Regular cardiac myocyte (primary cell): Measurements from ENCODE around the gene ZG16. TPM values are rescaled to one million over a fixed set of nuclear protein-coding genes. Genes with fewer than 3 reads are reported as not detected.

Experiments used
- total RNA-seq: library from RNA; depleted of rRNA; stranded (reverse); fragments of >200 nt; gene quantifications from 2 replicates; pipeline ENCODE4 v1.2.3, GENCODE V29; 2014

Gene ZG16, protein sequence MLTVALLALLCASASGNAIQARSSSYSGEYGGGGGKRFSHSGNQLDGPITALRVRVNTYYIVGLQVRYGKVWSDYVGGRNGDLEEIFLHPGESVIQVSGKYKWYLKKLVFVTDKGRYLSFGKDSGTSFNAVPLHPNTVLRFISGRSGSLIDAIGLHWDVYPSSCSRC
- not detected in 2 replicates for total RNA-seq

DNA sequence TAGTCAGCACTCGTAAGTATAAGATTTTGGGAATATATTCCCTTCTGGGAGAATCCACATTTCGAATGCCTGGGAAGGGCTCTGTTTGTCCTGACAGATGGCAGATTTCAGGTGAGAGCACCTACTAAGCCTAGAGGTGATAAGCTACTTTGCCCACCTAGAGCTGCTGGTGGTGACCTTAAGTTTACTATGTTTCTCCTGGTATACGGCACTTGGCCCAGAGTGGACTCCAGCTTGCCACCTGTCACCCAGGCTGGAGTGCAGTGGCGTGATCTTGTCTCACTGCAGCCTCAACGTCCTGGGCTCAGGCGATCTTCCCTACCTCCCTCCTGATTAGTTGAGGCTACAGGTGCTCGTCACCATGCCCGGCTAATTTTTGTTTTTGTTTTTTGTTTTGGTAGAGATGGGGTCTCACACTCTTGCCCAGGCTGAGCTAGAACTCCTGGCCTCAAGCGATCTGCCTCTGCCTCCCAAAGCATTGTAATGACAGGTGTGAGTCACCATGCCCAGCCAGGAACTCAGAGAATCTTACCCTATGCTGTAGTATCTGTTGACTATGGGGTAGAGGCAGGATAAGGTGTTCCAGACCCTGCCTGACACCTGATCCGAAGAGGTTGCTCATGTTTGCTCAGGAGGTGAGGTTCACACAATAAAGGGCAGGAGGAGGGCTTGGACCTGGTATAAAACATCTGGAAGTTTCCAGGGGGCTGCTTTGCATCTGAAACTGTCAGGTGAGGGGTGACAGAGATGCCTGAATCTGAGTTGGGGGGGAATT, at the start of gene ZG16:
ZG16 (plus strand) TSS at position 681 of the 775 bp plus-strand sequence. CDS start 1,011 bp downstream, outside the sequence.

DNA sequence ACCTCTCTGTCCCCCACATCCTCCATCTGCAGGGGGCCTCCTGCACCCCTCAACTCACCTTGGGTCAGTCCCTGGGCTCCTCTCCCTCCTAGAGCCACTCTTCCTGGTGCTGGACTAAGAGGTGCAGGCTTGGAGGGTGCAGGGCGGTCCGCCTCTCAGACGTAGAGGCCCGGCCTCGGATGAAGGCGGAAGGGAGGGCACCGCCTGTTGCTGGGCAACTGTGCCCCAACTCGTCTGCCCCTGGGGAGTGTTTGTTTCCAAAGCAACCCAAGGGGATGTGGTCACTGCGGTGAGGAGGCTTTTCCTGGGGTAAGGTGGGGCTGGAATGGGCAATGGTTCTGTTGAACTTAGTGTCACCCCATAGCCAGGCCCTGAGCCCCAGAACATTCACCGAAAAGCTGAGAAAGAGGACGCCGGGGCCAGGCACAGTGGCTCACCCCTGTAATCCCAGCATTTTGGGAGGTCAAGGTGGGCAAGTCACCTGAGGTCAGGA, 32.2 kb upstream of the ZG16 start, which contains the start of gene C16orf54:
C16orf54 (minus strand) TSS at position 138 of the 493 bp plus-strand sequence. CDS start 1,039 bp downstream, outside the sequence.

DNA sequence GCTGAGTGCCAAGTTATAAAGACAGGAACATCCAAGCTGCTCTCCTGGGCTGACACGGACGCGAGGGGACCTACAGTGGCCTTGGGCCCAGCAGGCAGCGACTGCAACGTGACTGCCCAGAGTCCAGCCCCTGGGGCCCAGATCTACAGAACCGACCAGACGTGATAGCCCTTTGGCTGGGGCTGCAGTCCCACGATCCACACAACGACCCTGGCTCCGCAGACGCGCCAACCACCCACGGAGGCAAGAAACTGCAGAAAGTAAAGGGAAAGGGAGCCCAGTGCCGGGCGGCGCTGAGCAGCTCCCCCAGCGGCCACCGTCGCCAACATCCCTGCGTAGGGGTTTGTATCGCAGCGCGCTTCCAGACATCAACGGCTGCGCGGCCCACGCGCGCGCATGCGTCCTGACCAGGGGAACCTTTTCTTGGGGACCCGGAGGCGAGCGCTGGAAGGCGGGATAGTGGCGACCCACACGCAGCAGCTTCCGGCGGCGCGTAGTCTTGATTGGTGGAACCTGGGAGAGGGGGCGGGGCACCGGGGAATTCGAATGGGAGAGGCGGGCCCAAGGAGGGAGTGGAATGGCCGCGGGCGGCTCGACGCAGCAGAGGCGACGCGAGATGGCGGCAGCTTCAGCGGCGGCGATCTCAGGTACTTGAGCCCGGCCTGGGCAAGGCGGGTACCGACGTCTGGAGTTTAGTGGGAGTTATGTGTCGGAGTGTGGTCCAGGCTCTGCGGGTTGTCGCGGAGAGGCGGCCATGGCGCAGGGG, 12.3 kb downstream of the ZG16 start, which contains the start of gene KIF22:
KIF22 (plus strand) TSS at position 569 of the 766 bp plus-strand sequence; CDS start at position 578, 9 bp downstream.

DNA sequence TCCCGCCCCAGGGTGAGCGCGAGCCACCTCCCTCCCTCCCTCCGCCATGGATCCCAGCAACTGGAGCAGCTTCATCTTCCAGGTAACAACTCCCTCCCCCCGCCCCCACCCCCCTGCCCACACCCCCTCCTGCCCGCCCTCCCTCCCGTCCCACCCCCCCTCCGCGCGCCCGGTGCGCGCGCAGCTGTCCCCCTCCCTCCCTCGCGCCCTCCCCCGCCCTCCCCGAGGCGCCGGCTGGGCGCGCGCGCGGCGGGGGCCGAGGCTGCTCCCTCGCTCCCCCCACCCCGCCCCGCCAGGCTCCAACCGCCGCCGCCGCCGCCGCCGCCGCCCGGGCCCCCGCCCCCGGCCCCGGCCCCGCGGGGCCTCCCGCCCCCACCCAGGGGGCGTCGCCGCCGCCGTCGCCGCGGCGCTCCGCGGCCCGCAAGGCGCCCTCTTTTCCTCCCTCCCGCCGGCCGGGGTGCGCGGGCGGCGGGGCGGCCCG, 28.1 kb downstream of the ZG16 start, which contains the start of gene MAZ:
MAZ (plus strand) TSS at position 431 of the 481 bp plus-strand sequence. CDS start 173 bp downstream, outside the sequence.

DNA sequence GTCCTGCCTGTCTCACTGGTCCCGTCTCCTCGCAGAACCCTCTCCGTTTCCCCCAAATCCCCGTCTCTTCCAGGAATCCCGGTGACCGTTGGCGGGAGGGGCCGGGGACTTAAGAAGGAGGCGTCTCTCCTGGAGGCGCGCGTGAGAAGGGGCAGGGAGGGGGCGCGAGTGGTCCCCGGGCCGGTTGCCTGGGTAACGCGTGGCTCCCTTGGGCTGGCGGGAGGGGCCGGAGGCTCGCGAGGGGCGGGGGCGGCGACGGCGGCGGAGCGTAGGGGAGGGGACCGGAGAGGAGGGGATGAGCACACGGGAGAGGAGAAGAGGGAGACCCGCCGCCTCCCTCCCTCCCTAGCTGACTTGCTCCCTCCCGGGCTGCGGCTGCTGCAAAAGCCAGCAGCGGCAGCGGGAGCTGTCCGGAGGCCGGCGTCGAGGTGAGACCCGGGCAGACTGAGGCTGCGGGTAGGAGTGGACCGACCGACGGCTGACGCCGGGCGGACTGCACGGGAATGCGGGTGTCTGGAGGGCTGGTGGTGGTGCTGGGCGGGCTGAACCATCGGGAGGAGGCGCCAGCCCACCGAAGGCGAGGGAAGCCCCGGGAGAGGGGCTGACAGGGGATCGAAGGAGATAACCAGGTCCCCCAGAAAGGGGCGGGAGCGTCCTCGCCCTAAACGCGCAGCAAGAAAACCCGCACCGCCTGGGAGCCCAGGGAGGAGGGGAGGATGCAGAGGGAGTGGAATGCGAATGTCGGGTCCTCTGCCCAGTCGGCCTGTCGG, 34.0 kb downstream of the ZG16 start, which contains the start of gene PRRT2:
PRRT2 (plus strand) TSS at position 298 of the 770 bp plus-strand sequence. CDS start 862 bp downstream, outside the sequence.

DNA sequence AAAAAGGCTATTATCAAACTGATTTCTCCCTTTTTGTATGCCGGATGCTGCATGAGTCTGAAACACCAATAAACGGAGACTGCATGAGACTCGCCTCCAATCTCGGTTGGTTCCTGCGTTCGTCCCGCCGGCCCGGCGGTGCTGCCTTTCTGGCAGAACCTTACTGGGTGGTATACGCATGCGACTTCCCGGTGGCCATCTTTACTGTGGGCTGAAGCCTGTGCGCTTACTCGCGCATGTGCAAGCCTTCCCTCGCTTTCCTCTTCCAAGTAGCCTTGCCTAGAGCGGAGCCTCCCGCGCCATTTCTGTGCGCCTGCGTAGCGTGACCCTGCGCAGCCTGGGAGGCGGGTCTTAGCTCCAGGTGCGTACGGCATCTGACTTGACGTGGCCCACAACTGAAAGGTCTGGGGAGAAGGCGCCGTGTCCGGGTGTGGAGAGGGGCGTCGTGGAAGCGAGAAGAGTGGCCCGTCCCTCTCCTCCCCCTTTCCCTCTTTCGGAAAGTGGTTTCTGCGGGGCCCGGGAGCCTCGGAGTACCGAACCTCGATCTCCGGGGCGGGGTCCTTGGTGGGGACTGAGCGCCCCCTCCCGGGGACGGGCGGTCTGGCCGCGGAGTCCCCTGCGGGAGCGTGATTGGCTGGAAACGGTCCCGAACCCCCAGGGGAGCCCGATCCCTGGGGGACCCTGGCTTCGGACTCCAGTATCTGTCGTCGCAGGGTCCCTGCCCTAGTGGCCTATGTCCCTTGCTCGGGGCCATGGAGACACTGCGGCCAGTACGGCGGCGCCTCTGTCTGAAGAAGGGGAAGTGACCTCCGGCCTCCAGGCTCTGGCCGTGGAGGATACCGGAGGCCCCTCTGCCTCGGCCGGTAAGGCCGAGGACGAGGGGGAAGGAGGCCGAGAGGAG, 38.0 kb downstream of the ZG16 start, which contains the start of gene PAGR1:
PAGR1 (plus strand) TSS at position 360 of the 901 bp plus-strand sequence; CDS start at position 734, 374 bp downstream.

DNA sequence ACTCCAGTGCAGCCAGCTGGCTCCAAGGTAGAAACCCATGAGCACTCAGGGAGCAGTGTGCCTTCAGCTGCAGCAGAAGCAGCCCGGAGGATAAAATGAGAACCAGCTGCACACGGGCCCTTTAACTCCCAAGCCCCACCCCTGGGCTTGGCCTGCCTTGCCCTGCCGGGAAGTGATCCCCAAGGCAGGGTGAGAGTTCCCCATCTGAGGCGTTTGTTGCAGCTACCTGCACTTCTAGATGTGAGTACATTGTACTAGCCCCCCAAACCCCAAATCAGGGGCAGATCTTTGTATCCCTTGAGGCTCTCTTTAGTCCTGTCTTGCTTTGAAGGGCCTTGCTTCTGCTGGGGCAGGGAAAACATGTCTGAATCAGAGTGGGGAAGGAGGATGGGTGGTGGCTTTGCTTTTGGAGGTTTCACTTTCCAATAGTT, 42.2 kb downstream of the ZG16 start, which contains the start of gene MVP:
MVP (plus strand) TSS at position 192 of the 431 bp plus-strand sequence. CDS start 10,088 bp downstream, outside the sequence.

Other genes starting within 250 kb of the ZG16 start
- gene SPN, start 115.0 kb upstream of the ZG16 start, total RNA-seq, result not detected in 2 replicates
- 10.9 and 22.8 TPM in 2 replicates for gene QPRT, start 99.1 kb upstream of the ZG16 start, total RNA-seq
- gene C16orf54, start 32.3 kb upstream of the ZG16 start, total RNA-seq, result not detected in 2 replicates
- gene KIF22, start 12.5 kb downstream of the ZG16 start, total RNA-seq, result 15.2 and 94.1 TPM in 2 replicates
- gene MAZ, start 28.3 kb downstream of the ZG16 start, total RNA-seq, result 87.7 and 188 TPM in 2 replicates
- 0.58 and 3.1 TPM in 2 replicates for gene PRRT2, start 33.9 kb downstream of the ZG16 start, total RNA-seq
- gene PAGR1, start 37.9 kb downstream of the ZG16 start, total RNA-seq, result 12.7 and 32.4 TPM in 2 replicates
- 188 and 263 TPM in 2 replicates for gene MVP, start 42.2 kb downstream of the ZG16 start, total RNA-seq
- gene CDIPT, start 85.0 kb downstream of the ZG16 start, total RNA-seq, result 86.8 and 102 TPM in 2 replicates
- 3.5 and 10.4 TPM in 2 replicates for gene SEZ6L2, start 121.3 kb downstream of the ZG16 start, total RNA-seq
- 13.0 and 15.3 TPM in 2 replicates for gene ASPHD1, start 122.2 kb downstream of the ZG16 start, total RNA-seq
- 5.2 and 7.0 TPM in 2 replicates for gene KCTD13, start 148.0 kb downstream of the ZG16 start, total RNA-seq
- 72.7 and 84.9 TPM in 2 replicates for gene TMEM219, start 183.8 kb downstream of the ZG16 start, total RNA-seq
- 54.1 and 74.6 TPM in 2 replicates for gene TAOK2, start 195.6 kb downstream of the ZG16 start, total RNA-seq
- 5.1 and 15.0 TPM in 2 replicates for gene HIRIP3, start 217.4 kb downstream of the ZG16 start, total RNA-seq
- gene INO80E, start 218.0 kb downstream of the ZG16 start, total RNA-seq, result 19.4 and 20.5 TPM in 2 replicates
- under 0.01 TPM in 1 of 2 replicates, not detected in the other for gene DOC2A, start 232.8 kb downstream of the ZG16 start, total RNA-seq
- not detected in 2 replicates for gene C16orf92, start 244.9 kb downstream of the ZG16 start, total RNA-seq